DOHH2 (cell line): ENCODE results near the gene CFAP77.

ENCODE experiments used
- H3F3A ChIP-seq: fragments of 200-600 bp; sonication (generic), shearing (Covaris generic); 2 replicates; pipeline ENCODE4 v1.6.0; 2016; ENCODE audit warnings: antibody characterized with exemption, mild to moderate bottlenecking; ENCODE audit not compliant: control insufficient read depth, insufficient read depth
- H3K27ac ChIP-seq: fragments of 200-600 bp; sonication (generic); 2 replicates; pipeline ENCODE4 v1.5.1; 2014; ENCODE audit warnings: low read depth, mild to moderate bottlenecking, low read length, moderate library complexity
- H3K27me3 ChIP-seq: fragments of 200-600 bp; sonication (generic); 2 replicates; pipeline ENCODE4 v1.6.1; 2014; ENCODE audit warnings: mild to moderate bottlenecking, low read length, mixed read lengths; ENCODE audit not compliant: control insufficient read depth
- H3K36me3 ChIP-seq: fragments of 200-600 bp; sonication (generic); 2 replicates; pipeline ENCODE4 v1.6.1; 2014; ENCODE audit warnings: mild to moderate bottlenecking, low read length, moderate library complexity, mixed read lengths; ENCODE audit not compliant: control insufficient read depth
- H3K4me1 ChIP-seq: fragments of 200-600 bp; sonication (generic); 2 replicates; pipeline ENCODE4 v1.6.1; 2014; ENCODE audit warnings: mild to moderate bottlenecking, low read length, mixed read lengths; ENCODE audit not compliant: control insufficient read depth
- H3K4me2 ChIP-seq: fragments of 200-600 bp; sonication (generic); 2 replicates; pipeline ENCODE4 v1.6.0; 2014; ENCODE audit warnings: mild to moderate bottlenecking, low read length, moderate library complexity
- H3K4me3 ChIP-seq: fragments of 200-600 bp; sonication (generic); 2 replicates; pipeline ENCODE4 v1.5.1; 2014; ENCODE audit warnings: mild to moderate bottlenecking, low read length, mixed read lengths
- H3K79me2 ChIP-seq: fragments of 200-600 bp; sonication (generic); 2 replicates; pipeline ENCODE4 v1.6.1; 2014; ENCODE audit warnings: mild to moderate bottlenecking, low read length, mixed read lengths; ENCODE audit not compliant: control insufficient read depth
- H3K9me2 ChIP-seq: fragments of 200-600 bp; sonication (generic); replicated peaks from 2 replicates; pipeline ENCODE4 v1.6.1; 2014; ENCODE audit warnings: mild to moderate bottlenecking, low read length, mixed read lengths; ENCODE audit not compliant: control insufficient read depth
- H3K9me3 ChIP-seq: fragments of 200-600 bp; sonication (generic); 2 replicates; pipeline ENCODE4 v1.6.1; 2014; ENCODE audit warnings: antibody characterized with exemption, low read length, mixed read lengths; ENCODE audit not compliant: control insufficient read depth, insufficient read depth
- H4K20me1 ChIP-seq: fragments of 200-600 bp; sonication (generic); 2 replicates; pipeline ENCODE4 v1.6.0; 2014; ENCODE audit warnings: low read depth, mild to moderate bottlenecking, antibody characterized with exemption, low read length, moderate library complexity; ENCODE audit not compliant: control insufficient read depth, insufficient read depth
- EZH2phosphoT487 ChIP-seq: fragments of 200-600 bp; sonication (generic); IDR thresholded peaks from 2 replicates; pipeline ENCODE4 v1.6.1; 2017; ENCODE audit warnings: borderline replicate concordance, mild to moderate bottlenecking, antibody characterized with exemption, low read length, moderate library complexity, mixed read lengths
- TF ChIP-seq, protein P1 (sequence below): fragments of 200-600 bp; sonication (generic); IDR thresholded peaks from one replicate; pipeline ENCODE4 v1.5.1; 2014; ENCODE audit warnings: antibody characterized with exemption, mild to moderate bottlenecking, low read depth, low read length; ENCODE audit not compliant: poor library complexity, severe bottlenecking

CFAP77 gene

DNA sequence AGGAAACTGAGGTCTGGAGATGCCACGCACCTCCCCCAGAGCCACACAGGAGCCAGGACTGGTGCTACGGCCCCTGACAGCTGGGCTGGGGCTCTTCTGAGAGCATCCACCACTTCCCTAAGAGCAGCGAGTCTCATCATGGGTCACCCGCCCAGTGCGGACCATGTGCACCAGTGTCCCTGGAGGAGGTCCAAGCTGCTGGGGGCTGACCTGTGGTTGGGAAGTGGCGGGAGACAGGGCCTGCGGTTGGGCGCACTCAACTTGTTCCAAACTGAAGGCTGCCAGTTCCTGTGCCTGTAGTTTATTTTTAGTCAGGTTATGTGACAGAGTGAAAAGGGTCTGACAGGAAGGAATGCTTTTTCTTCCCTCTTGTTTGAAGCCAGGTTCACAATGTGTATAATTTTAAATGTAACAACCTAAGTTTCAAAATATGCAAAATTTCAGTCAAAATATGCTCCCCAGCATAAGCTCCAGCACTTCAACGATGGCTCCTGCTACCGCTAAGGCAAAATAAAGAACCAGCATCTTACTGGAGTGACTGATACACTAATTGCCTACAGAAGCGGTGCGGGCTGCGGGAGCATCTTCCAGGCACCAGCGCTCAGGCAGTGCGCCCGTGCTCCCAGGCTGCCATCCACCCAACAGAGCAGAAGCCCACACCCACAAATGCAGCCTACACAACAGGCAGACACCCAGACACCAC is 187.2 kb downstream of the CFAP77 start:
- Histone ChIP-seq H4K20me1 (0 out of 2 replicates have a peak, but pooled peaks cover 6% of the 10 kb centered on the region), H3K27me3 (no peaks in the 10 kb centered on the region), H3K9me3 (no peaks in the 10 kb centered on the region), H3K9me2 (no peaks in the 10 kb centered on the region), H3K79me2 (no peaks in the 10 kb centered on the region), H3K4me3 (no peak overlapping the region), H3K4me1 (no peaks in the 10 kb centered on the region), H3K27ac (no peak overlapping the region), H3K4me2 (no peak overlapping the region), H3F3A (no peaks in the 10 kb centered on the region), H3K36me3 (peaks cover 50% of the 10 kb centered on the region)
- TF ChIP-seq, protein P1, sequence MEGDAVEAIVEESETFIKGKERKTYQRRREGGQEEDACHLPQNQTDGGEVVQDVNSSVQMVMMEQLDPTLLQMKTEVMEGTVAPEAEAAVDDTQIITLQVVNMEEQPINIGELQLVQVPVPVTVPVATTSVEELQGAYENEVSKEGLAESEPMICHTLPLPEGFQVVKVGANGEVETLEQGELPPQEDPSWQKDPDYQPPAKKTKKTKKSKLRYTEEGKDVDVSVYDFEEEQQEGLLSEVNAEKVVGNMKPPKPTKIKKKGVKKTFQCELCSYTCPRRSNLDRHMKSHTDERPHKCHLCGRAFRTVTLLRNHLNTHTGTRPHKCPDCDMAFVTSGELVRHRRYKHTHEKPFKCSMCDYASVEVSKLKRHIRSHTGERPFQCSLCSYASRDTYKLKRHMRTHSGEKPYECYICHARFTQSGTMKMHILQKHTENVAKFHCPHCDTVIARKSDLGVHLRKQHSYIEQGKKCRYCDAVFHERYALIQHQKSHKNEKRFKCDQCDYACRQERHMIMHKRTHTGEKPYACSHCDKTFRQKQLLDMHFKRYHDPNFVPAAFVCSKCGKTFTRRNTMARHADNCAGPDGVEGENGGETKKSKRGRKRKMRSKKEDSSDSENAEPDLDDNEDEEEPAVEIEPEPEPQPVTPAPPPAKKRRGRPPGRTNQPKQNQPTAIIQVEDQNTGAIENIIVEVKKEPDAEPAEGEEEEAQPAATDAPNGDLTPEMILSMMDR = no peak

DNA sequence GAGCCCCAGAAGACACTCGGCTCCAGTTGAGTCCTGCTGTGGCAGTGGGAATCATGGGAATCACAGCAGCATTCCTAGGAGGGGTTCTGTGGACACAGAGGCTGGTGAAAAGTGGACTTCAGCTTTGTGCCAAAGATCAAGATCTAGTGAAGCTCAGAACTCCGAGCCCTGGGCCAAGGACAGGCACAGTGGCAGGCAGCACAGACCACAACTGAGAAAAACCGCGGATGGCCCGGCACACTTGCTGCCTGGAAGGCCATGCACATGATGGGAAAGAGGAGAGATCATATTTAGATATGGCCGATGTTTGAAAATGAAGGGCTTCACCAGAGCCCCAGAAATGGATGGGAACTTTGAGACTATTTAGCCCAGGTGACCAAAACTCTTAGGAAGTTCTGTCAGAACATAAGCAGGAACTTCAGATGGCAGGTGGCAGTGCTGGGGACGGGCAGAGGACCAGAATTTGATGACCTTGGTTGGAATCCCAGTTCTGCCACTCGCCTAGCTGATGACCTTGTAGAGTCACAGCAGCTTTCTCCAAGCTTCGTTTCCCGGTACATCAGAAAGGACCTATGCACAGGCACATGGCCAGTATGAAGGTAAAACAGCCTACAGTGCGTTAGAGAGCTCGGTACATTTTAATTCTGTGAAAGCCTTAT is 190.4 kb downstream of the CFAP77 start:
- Histone ChIP-seq H3K9me2 (no peaks in the 10 kb centered on the region), H4K20me1 (0 out of 2 replicates have a peak, but pooled peaks cover 6% of the 10 kb centered on the region), H3K9me3 (no peaks in the 10 kb centered on the region), H3K27me3 (no peaks in the 10 kb centered on the region), H3K4me1 (no peaks in the 10 kb centered on the region), H3K27ac (no peak overlapping the region), H3K79me2 (no peaks in the 10 kb centered on the region), H3F3A (no peaks in the 10 kb centered on the region), H3K36me3 (peaks cover 51% of the 10 kb centered on the region), H3K4me3 (no peak overlapping the region), H3K4me2 (no peak overlapping the region)
- TF ChIP-seq, protein P1 = no peak
- no peak for TF ChIP-seq EZH2phosphoT487

DNA sequence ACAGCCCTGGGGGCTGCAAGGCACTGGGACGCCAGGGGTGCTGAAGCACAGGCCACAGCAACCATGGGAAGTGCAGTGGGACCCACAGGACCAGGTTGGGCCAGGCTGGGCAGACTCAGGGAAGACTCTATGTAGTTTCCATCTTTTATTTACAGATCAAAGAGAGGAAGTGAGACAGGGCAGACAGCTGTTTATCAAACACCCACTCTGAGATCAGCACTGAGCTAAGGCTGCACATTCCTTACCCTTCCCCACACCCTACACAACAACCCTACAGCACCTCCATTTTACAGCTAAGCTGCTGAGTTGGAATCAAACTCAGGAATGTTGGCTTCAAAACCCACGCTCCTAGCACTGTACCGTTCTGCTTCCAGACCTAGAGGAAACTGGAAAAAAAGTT is 192.2 kb downstream of the CFAP77 start:
- H3K79me2 ChIP-seq = no peaks in the 10 kb centered on the region
- TF ChIP-seq, protein P1 = no peak
- TF ChIP-seq EZH2phosphoT487 = no peak

More for the DNA sequence above, 192.2 kb downstream of the CFAP77 start:
- Histone ChIP-seq H3K9me2 (no peaks in the 10 kb centered on the region), H3F3A (no peaks in the 10 kb centered on the region), H3K9me3 (no peaks in the 10 kb centered on the region), H3K36me3 (peaks cover 60% of the 10 kb centered on the region), H3K4me1 (no peaks in the 10 kb centered on the region), H3K27ac (no peak overlapping the region), H3K4me3 (no peak overlapping the region), H3K27me3 (no peaks in the 10 kb centered on the region), H3K4me2 (no peak overlapping the region), H4K20me1 (0 out of 2 replicates have a peak, but pooled peaks cover 6% of the 10 kb centered on the region)
